ENCODE measurements around the gene STK39. TPM values are rescaled to one million over a fixed set of nuclear protein-coding genes. Genes with fewer than 3 reads are reported as not detected.
"Not testable (repeated sequence)": the region's sequence is repeated elsewhere in the genome, so short reads cannot be mapped to it uniquely, and the experiment has no call there.

The STK39 gene
- total RNA-seq, 2 donors from 2014 or later = 21.5 to 27.9 TPM

- Mint-ChIP-seq H3K9me3 (no peaks in the 10 kb centered on the region), H3K4me1 (peaks cover 14% of the 10 kb centered on the region), H3K27me3 (no peaks in the 10 kb centered on the region), H3K4me3 (no peak overlapping the region), H3K36me3 (ENCODE audit: low read depth) (peaks cover 71% of the 10 kb centered on the region), H3K27ac (peak overlapping the region; percentile 65)
- no peak for ATAC-seq (replicated peaks)
Observed at GRCh38 chr2:168138374-168138773, 109.0 kb downstream of the STK39 start.

GRCh38 chr2:168137510-168138180 is 109.8 kb downstream of the STK39 start:
- ATAC-seq (replicated peaks) = no peak
- Mint-ChIP-seq H3K9me3 (no peaks in the 10 kb centered on the region), H3K36me3 (ENCODE audit: low read depth) (peaks cover 78% of the 10 kb centered on the region), H3K4me3 (no peak overlapping the region), H3K27ac (peak overlapping the region; percentile 65), H3K27me3 (no peaks in the 10 kb centered on the region), H3K4me1 (peaks cover 14% of the 10 kb centered on the region)

- ATAC-seq (replicated peaks) = no peak
- peaks cover 14% of the 10 kb centered on the region for H3K4me1 Mint-ChIP-seq
Observed at GRCh38 chr2:168136392-168136977, 110.9 kb downstream of the STK39 start.

GRCh38 chr2:168135630-168136029 is 111.8 kb downstream of the STK39 start:
- peaks cover 87% of the 10 kb centered on the region for H3K36me3 Mint-ChIP-seq (ENCODE audit: low read depth)
- no peak overlapping the region for H3K4me3 Mint-ChIP-seq

More at GRCh38 chr2:168136392-168136977, 110.9 kb downstream of the STK39 start:
- Mint-ChIP-seq H3K27ac (no peak overlapping the region), H3K4me3 (no peak overlapping the region), H3K36me3 (ENCODE audit: low read depth) (peaks cover 84% of the 10 kb centered on the region), H3K9me3 (no peaks in the 10 kb centered on the region), H3K27me3 (no peaks in the 10 kb centered on the region)

GRCh38 chr2:168135121-168135520 is 112.3 kb downstream of the STK39 start:
- ATAC-seq (replicated peaks) = no peak
- Mint-ChIP-seq H3K9me3 (no peaks in the 10 kb centered on the region), H3K4me3 (no peak overlapping the region), H3K27ac (no peak overlapping the region), H3K36me3 (ENCODE audit: low read depth) (peaks cover 87% of the 10 kb centered on the region), H3K4me1 (peaks cover 14% of the 10 kb centered on the region), H3K27me3 (no peaks in the 10 kb centered on the region)

More at GRCh38 chr2:168135630-168136029, 111.8 kb downstream of the STK39 start:
- H3K27ac Mint-ChIP-seq = no peak overlapping the region
- ATAC-seq (replicated peaks) = no peak
- H3K9me3 Mint-ChIP-seq = no peaks in the 10 kb centered on the region
- no peaks in the 10 kb centered on the region for H3K27me3 Mint-ChIP-seq
- peaks cover 14% of the 10 kb centered on the region for H3K4me1 Mint-ChIP-seq

- no peak overlapping the region for H3K27ac Mint-ChIP-seq
- no peak for ATAC-seq (replicated peaks)
- H3K9me3 Mint-ChIP-seq = no peaks in the 10 kb centered on the region
- H3K27me3 Mint-ChIP-seq = no peaks in the 10 kb centered on the region
- peaks cover 87% of the 10 kb centered on the region for H3K36me3 Mint-ChIP-seq (ENCODE audit: low read depth)
- H3K4me1 Mint-ChIP-seq = peaks cover 14% of the 10 kb centered on the region
- H3K4me3 Mint-ChIP-seq = no peak overlapping the region
Observed at GRCh38 chr2:168134485-168134884, 112.9 kb downstream of the STK39 start.

- no peak for ATAC-seq (replicated peaks)
- H3K4me3 Mint-ChIP-seq = no peak overlapping the region
- H3K9me3 Mint-ChIP-seq = no peaks in the 10 kb centered on the region
- peaks cover 85% of the 10 kb centered on the region for H3K36me3 Mint-ChIP-seq (ENCODE audit: low read depth)
- H3K4me1 Mint-ChIP-seq = peaks cover 9% of the 10 kb centered on the region
- H3K27me3 Mint-ChIP-seq = no peaks in the 10 kb centered on the region
- peak overlapping the region; percentile 62 for H3K27ac Mint-ChIP-seq
Observed at GRCh38 chr2:168132389-168132788, 115.0 kb downstream of the STK39 start.

GRCh38 chr2:168130346-168130745 is 117.0 kb downstream of the STK39 start:
- Mint-ChIP-seq H3K27me3 (no peaks in the 10 kb centered on the region), H3K4me1 (peaks cover 3% of the 10 kb centered on the region), H3K9me3 (no peaks in the 10 kb centered on the region), H3K4me3 (no peak overlapping the region), H3K36me3 (ENCODE audit: low read depth) (peaks cover 83% of the 10 kb centered on the region), H3K27ac (no peak overlapping the region)
- no peak for ATAC-seq (replicated peaks)

GRCh38 chr2:168127371-168127770 is 120.0 kb downstream of the STK39 start:
- Mint-ChIP-seq H3K27ac (peak overlapping the region; percentile 30), H3K9me3 (no peaks in the 10 kb centered on the region), H3K36me3 (ENCODE audit: low read depth) (peaks cover 56% of the 10 kb centered on the region), H3K27me3 (no peaks in the 10 kb centered on the region), H3K4me3 (no peak overlapping the region), H3K4me1 (no peaks in the 10 kb centered on the region)
- no peak for ATAC-seq (replicated peaks)

- peaks cover 18% of the 10 kb centered on the region for H3K36me3 Mint-ChIP-seq (ENCODE audit: low read depth)
- not testable (repeated sequence) for ATAC-seq (replicated peaks); H3K4me1 Mint-ChIP-seq; H3K27me3 Mint-ChIP-seq; H3K9me3 Mint-ChIP-seq; H3K27ac Mint-ChIP-seq; H3K4me3 Mint-ChIP-seq
Observed at GRCh38 chr2:168122210-168122609, 125.2 kb downstream of the STK39 start.

- Mint-ChIP-seq H3K27me3 (no peaks in the 10 kb centered on the region), H3K4me3 (no peak overlapping the region), H3K27ac (no peak overlapping the region), H3K36me3 (ENCODE audit: low read depth) (peaks cover 9% of the 10 kb centered on the region), H3K4me1 (no peaks in the 10 kb centered on the region), H3K9me3 (no peaks in the 10 kb centered on the region)
- ATAC-seq (replicated peaks) = no peak
Observed at GRCh38 chr2:168120730-168121129, 126.7 kb downstream of the STK39 start.

GRCh38 chr2:168120310-168120709 is 127.1 kb downstream of the STK39 start:
- ATAC-seq (replicated peaks) = no peak
- no peaks in the 10 kb centered on the region for H3K4me1 Mint-ChIP-seq
- no peaks in the 10 kb centered on the region for H3K27me3 Mint-ChIP-seq
- H3K9me3 Mint-ChIP-seq = no peaks in the 10 kb centered on the region
- H3K4me3 Mint-ChIP-seq = no peak overlapping the region
- peaks cover 9% of the 10 kb centered on the region for H3K36me3 Mint-ChIP-seq (ENCODE audit: low read depth)
- no peak overlapping the region for H3K27ac Mint-ChIP-seq

- no peak for ATAC-seq (replicated peaks)
- Mint-ChIP-seq H3K36me3 (ENCODE audit: low read depth) (peaks cover 10% of the 10 kb centered on the region), H3K27me3 (no peaks in the 10 kb centered on the region), H3K9me3 (no peaks in the 10 kb centered on the region), H3K27ac (no peak overlapping the region), H3K4me1 (no peaks in the 10 kb centered on the region), H3K4me3 (no peak overlapping the region)
Observed at GRCh38 chr2:168119515-168120141, 127.8 kb downstream of the STK39 start.

- H3K9me3 Mint-ChIP-seq = no peaks in the 10 kb centered on the region
- H3K36me3 Mint-ChIP-seq (ENCODE audit: low read depth) = peaks cover 17% of the 10 kb centered on the region
- no peaks in the 10 kb centered on the region for H3K4me1 Mint-ChIP-seq
- H3K27me3 Mint-ChIP-seq = no peaks in the 10 kb centered on the region
- ATAC-seq (replicated peaks) = peak; percentile 38
- H3K27ac Mint-ChIP-seq = no peak overlapping the region
- no peak overlapping the region for H3K4me3 Mint-ChIP-seq
Observed at GRCh38 chr2:168118733-168119514, 128.5 kb downstream of the STK39 start.

Data from activated T-helper 17 cell treated with anti-CD3 and anti-CD28 coated beads, Interleukin-2, amount 50 U/mL, for 72 hours (primary cell).